Natural killer cell (primary cell): ENCODE measurements around the gene NINJ1. TPM values are rescaled to one million over a fixed set of nuclear protein-coding genes. Genes with fewer than 3 reads are reported as not detected.

ENCODE experiments used
- ATAC-seq, 3 donors: fragments of 150-1000 bp in 2 of 3; fragments of 200-7000 bp in 1 of 3; cut with Tn5 transposase; 1 replicate in 1 of 3; 2 replicates in 2 of 3; pipeline ENCODE4 v1.10.0; 2021; ENCODE audit warnings: mild to moderate bottlenecking in 2 of 3, moderate library complexity in 2 of 3
- DNase-seq, 2 donors: peaks; one replicate each; pipeline versions ENCODE4 v3.0.0 to v3.0.0-alpha.2; 2013 to 2021; ENCODE audit warnings: mixed read lengths in 1 of 2
- H3K27ac ChIP-seq: one replicate; pipeline ENCODE4 v1.5.1; 2013; ENCODE audit warnings: mild to moderate bottlenecking, low read length
- H3K27me3 ChIP-seq: one replicate; pipeline ENCODE4 v1.6.1; 2013; ENCODE audit warnings: low read length; ENCODE audit not compliant: control insufficient read depth, insufficient read depth
- H3K36me3 ChIP-seq: one replicate; pipeline ENCODE4 v1.6.1; 2013; ENCODE audit warnings: low read length; ENCODE audit not compliant: control insufficient read depth, insufficient read depth
- H3K4me1 ChIP-seq: one replicate; pipeline ENCODE4 v1.6.1; 2013; ENCODE audit warnings: low read length; ENCODE audit not compliant: control insufficient read depth, insufficient read depth
- H3K4me3 ChIP-seq: one replicate; pipeline ENCODE4 v1.5.1; 2013; ENCODE audit warnings: low read length
- H3K9me3 ChIP-seq: one replicate; pipeline ENCODE4 v1.6.1; 2013; ENCODE audit warnings: low read length; ENCODE audit not compliant: control insufficient read depth, insufficient read depth
- H3K27ac Mint-ChIP-seq, 2 donors: one replicate each; pipeline ENCODE4 v1.8.0; 2022; ENCODE audit warnings: mild to moderate bottlenecking in 2 of 2, mixed read lengths in 2 of 2, moderate library complexity in 1 of 2
- H3K27me3 Mint-ChIP-seq, 2 donors: one replicate each; pipeline ENCODE4 v1.8.0; 2022; ENCODE audit warnings: low read depth in 2 of 2, mixed read lengths in 2 of 2
- H3K36me3 Mint-ChIP-seq: one replicate; pipeline ENCODE4 v1.8.0; 2022; ENCODE audit warnings: mixed read lengths
- H3K4me1 Mint-ChIP-seq, 2 donors: one replicate each; pipeline ENCODE4 v1.8.0; 2022; ENCODE audit warnings: mixed read lengths in 2 of 2
- H3K4me3 Mint-ChIP-seq: one replicate; pipeline ENCODE4 v1.8.0; 2022; ENCODE audit warnings: mild to moderate bottlenecking, moderate library complexity, mixed read lengths
- H3K9me3 Mint-ChIP-seq, 2 donors: one replicate each; pipeline ENCODE4 v1.8.0; 2022; ENCODE audit warnings: mixed read lengths in 2 of 2
- WGBS: methylation state at CpG from one replicate; pipeline ENCODE4 v1.1.7; 2013; ENCODE audit warnings: missing lambda C conversion rate; ENCODE audit not compliant: insufficient coverage; 5-methylcytosine and 5-hydroxymethylcytosine counted together
- intact Hi-C: fragments of 100-400 bp; cut with micrococcal nuclease; formaldehyde crosslinking; loops from one replicate; pipeline ENCODE4 v1.14.2; 2022
- total RNA-seq, 4 donors: library from RNA; stranded (reverse); fragments of 120-200 nt in 1 of 4; gene quantifications; one replicate each; pipeline versions ENCODE4 v1.2.3 to v1.2.4, GENCODE V29; 2013 to 2022
- TF ChIP-seq, protein P1 (sequence below): fragments of 200-600 bp; IDR thresholded peaks from one replicate; pipeline ENCODE4 v1.8.0; 2022; ENCODE audit warnings: antibody characterized with exemption

The NINJ1 gene
- total RNA-seq, 3 donors from 2014 or later (not counting 1 experiment from before 2014, with no cell fraction given): 87.3 to 121 (median 93.8) TPM

DNA sequence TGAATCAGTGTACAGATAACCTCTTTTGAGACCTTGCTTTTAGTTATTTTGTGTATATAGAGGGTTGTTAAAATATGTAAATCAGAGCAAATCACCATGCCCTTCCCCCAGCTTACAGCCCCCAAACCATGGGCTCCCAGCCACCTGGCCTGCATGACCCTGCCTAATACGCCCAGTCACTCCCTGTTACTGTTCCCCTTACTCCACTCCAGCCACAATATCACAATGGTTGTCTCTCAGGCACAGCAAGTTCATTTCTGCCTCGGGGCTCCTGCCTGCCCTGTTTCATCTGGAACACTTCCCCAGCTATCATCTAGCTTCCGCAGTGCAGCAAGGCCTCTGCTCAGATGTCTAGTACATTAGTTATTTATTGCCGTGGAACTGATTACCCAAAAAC is 43.0 kb downstream of the NINJ1 start:
- TF ChIP-seq, protein P1, sequence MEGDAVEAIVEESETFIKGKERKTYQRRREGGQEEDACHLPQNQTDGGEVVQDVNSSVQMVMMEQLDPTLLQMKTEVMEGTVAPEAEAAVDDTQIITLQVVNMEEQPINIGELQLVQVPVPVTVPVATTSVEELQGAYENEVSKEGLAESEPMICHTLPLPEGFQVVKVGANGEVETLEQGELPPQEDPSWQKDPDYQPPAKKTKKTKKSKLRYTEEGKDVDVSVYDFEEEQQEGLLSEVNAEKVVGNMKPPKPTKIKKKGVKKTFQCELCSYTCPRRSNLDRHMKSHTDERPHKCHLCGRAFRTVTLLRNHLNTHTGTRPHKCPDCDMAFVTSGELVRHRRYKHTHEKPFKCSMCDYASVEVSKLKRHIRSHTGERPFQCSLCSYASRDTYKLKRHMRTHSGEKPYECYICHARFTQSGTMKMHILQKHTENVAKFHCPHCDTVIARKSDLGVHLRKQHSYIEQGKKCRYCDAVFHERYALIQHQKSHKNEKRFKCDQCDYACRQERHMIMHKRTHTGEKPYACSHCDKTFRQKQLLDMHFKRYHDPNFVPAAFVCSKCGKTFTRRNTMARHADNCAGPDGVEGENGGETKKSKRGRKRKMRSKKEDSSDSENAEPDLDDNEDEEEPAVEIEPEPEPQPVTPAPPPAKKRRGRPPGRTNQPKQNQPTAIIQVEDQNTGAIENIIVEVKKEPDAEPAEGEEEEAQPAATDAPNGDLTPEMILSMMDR: no peak
- H3K27me3 Mint-ChIP-seq: peaks cover 0 to 10% of the 10 kb centered on the region in 2 donors
- H3K4me1 ChIP-seq: peaks cover 32% of the 10 kb centered on the region
- ATAC-seq (no peak), DNase-seq (no peak)
- H3K4me3 ChIP-seq: no peak overlapping the region
- H3K4me3 Mint-ChIP-seq: no peak overlapping the region
- H3K27ac Mint-ChIP-seq: no peak overlapping the region
- H3K4me1 Mint-ChIP-seq: peaks cover 9 to 31% of the 10 kb centered on the region in 2 donors
- H3K27me3 ChIP-seq: no peaks in the 10 kb centered on the region
- intact Hi-C loops: no loop called here
- no peak overlapping the region for H3K27ac ChIP-seq
- 96% methylated on average over 4 of the region's 4 CpGs for WGBS
- H3K36me3 ChIP-seq: no peaks in the 10 kb centered on the region
- no peaks in the 10 kb centered on the region for H3K9me3 Mint-ChIP-seq
- H3K36me3 Mint-ChIP-seq: no peaks in the 10 kb centered on the region
- H3K9me3 ChIP-seq: no peaks in the 10 kb centered on the region

DNA sequence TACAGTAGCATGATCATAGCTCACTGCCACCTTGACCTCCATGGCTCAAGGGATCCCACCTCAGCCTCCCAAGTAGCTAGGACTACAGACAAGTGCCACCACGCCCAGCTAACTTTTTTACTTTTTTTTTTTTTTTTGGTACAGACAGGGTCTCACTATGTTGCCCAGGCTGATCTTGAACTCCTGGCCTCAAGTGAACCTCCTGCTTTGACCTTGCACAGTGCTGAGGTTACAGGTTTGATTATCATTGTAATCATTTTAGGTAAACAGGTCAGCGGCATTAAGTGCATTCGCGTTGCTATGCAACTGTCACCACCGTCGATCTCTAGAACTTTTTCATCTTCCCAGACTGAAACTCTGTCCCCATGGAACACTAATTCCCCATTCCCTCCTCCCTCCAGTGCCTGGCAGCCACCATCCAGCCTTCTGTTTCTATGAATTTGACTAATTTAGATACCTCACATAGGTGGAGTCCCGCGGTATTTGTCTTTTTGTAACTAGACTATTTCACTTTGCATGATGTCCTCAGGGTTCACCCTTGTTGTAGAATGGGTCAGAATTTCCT is 43.9 kb downstream of the NINJ1 start:
- Mint-ChIP-seq H3K4me1 (peaks cover 9 to 31% of the 10 kb centered on the region in 2 donors), H3K36me3 (no peaks in the 10 kb centered on the region), H3K27ac (no peak overlapping the region), H3K9me3 (no peaks in the 10 kb centered on the region), H3K4me3 (no peak overlapping the region), H3K27me3 (peaks cover 0 to 10% of the 10 kb centered on the region in 2 donors)
- Histone ChIP-seq H3K4me3 (no peak overlapping the region), H3K27ac (no peak overlapping the region), H3K9me3 (peaks cover 3% of the 10 kb centered on the region), H3K27me3 (no peaks in the 10 kb centered on the region), H3K4me1 (peaks cover 31% of the 10 kb centered on the region), H3K36me3 (no peaks in the 10 kb centered on the region)
- 93% methylated on average over 6 of the region's 8 CpGs for WGBS
- intact Hi-C loops: no loop called here
- ATAC-seq (no peak), DNase-seq (no peak)
- TF ChIP-seq, protein P1: no peak

DNA sequence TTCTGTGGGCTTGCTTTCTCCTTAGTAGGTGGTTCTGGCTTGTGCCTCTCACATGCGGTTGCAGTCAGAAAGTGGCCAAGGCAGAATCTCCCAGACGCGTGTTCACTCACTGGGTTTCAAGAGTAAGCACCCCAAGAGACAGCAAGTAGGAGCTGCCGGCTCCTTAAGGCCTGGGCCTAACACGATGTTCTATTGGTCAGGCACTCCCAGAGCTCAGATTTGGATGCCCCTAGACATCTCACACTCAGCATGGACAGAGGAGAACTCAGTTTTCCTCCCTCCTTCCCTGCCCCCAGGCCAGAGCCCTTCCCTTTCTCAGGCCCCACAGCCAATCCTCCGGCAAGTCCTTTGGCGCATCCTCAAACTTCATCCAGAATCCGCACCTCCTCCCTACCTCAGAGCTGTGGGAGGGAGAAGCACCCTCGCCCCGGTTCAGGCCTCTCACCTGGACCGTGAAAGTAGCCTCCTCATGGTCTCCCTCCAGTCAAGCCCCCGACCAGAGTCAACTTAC is 44.5 kb downstream of the NINJ1 start:
- 98% methylated on average over 12 of the region's 12 CpGs for WGBS
- Histone ChIP-seq H3K9me3 (peaks cover 3% of the 10 kb centered on the region), H3K27me3 (no peaks in the 10 kb centered on the region), H3K4me3 (no peak overlapping the region), H3K36me3 (peaks cover 3% of the 10 kb centered on the region), H3K4me1 (peaks cover 25% of the 10 kb centered on the region), H3K27ac (no peak overlapping the region)
- DNase-seq (no peak), ATAC-seq (no peak)
- Mint-ChIP-seq H3K27me3 (peaks cover 0 to 10% of the 10 kb centered on the region in 2 donors), H3K4me3 (no peak overlapping the region), H3K4me1 (peaks cover 9 to 25% of the 10 kb centered on the region in 2 donors), H3K9me3 (no peaks in the 10 kb centered on the region), H3K27ac (no peak overlapping the region), H3K36me3 (no peaks in the 10 kb centered on the region)
- intact Hi-C loops: no loop called here
- TF ChIP-seq, protein P1: no peak

DNA sequence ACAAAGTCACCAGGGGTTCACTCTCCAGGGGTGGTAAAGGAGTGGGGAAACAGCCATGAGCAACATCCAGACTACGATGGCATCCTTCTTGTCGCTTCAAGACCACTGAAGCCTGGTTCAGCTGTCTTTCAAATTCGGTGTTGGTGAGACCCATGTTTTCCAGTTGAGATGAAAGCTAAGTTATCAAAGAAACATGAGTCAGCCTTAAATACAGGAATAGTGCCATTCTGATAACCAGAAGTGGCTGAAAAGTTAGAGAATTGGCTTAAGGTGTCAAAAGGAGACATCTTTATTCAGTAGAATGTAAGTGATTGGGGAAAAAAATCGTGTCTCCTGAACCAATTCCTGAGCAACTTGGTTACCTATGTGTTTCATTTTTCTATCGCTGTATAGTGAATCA is 45.0 kb downstream of the NINJ1 start:
- Mint-ChIP-seq H3K36me3 (no peaks in the 10 kb centered on the region), H3K4me3 (no peak overlapping the region), H3K27ac (no peak overlapping the region), H3K4me1 (peaks cover 8 to 20% of the 10 kb centered on the region in 2 donors), H3K27me3 (peaks cover 0 to 10% of the 10 kb centered on the region in 2 donors), H3K9me3 (no peaks in the 10 kb centered on the region)
- no peak for DNase-seq
- Histone ChIP-seq H3K27me3 (no peaks in the 10 kb centered on the region), H3K27ac (no peak overlapping the region), H3K4me3 (no peak overlapping the region), H3K4me1 (peaks cover 20% of the 10 kb centered on the region), H3K36me3 (peaks cover 3% of the 10 kb centered on the region), H3K9me3 (peaks cover 3% of the 10 kb centered on the region)
- TF ChIP-seq, protein P1: no peak
- ATAC-seq: no peak
- intact Hi-C loops: no loop called here
- WGBS: 92% methylated on average over 5 of the region's 5 CpGs
